Large intestine (tissue), 3 donors: ENCODE data around the gene PEAK1. TPM values are rescaled to one million over a fixed set of nuclear protein-coding genes. Genes with fewer than 3 reads are reported as not detected.
"Not testable (repeated sequence)": the region's sequence is repeated elsewhere in the genome, so short reads cannot be mapped to it uniquely, and the experiment has no call there.

Source experiments
- DNase-seq, 2 donors: peaks; one replicate each; pipeline versions ENCODE4 v3.0.0 to v3.0.0-alpha.2; 2013
- H3K27ac ChIP-seq: one replicate; pipeline ENCODE4 v1.5.1; 2013; ENCODE audit warnings: low read length
- H3K27me3 ChIP-seq: 2 replicates; pipeline ENCODE4 v1.6.1; 2013; ENCODE audit warnings: low read length; ENCODE audit not compliant: control insufficient read depth, insufficient read depth
- H3K36me3 ChIP-seq: 2 replicates; pipeline ENCODE4 v1.6.1; 2013; ENCODE audit warnings: low read length; ENCODE audit not compliant: control insufficient read depth, insufficient read depth
- H3K4me1 ChIP-seq: one replicate; pipeline ENCODE4 v1.6.1; 2013; ENCODE audit warnings: low read length; ENCODE audit not compliant: control insufficient read depth, insufficient read depth
- H3K4me3 ChIP-seq: one replicate; pipeline ENCODE4 v1.5.1; 2013; ENCODE audit warnings: low read length
- H3K9me3 ChIP-seq: one replicate; pipeline ENCODE4 v1.6.1; 2013; ENCODE audit warnings: mild to moderate bottlenecking, low read depth, low read length, moderate library complexity; ENCODE audit not compliant: control insufficient read depth
- WGBS: methylation state at CpG from one replicate; pipeline ENCODE4 v1.1.5; 2013; ENCODE audit warnings: low lambda C conversion rate; ENCODE audit not compliant: insufficient coverage; 5-methylcytosine and 5-hydroxymethylcytosine counted together
- polyA plus RNA-seq: library from polyadenylated mRNA; unstranded; fragments of 120-200 nt; gene quantifications from one replicate; pipeline ENCODE4 v1.2.1, GENCODE V29; 2013

The PEAK1 gene
- polyA plus RNA-seq, 1 donor = 25.7 TPM

- DNase-seq = no peak
- peaks cover 6% of the 10 kb centered on the region for H3K36me3 ChIP-seq
- no peaks in the 10 kb centered on the region for H3K9me3 ChIP-seq
- H3K4me3 ChIP-seq = no peak overlapping the region
- no peak overlapping the region for H3K27ac ChIP-seq
- H3K4me1 ChIP-seq = peaks cover 23% of the 10 kb centered on the region
- 83% methylated on average over 4 of the region's 4 CpGs for WGBS
- no peaks in the 10 kb centered on the region for H3K27me3 ChIP-seq
Observed at GRCh38 chr15:77162872-77163633, 256.9 kb downstream of the PEAK1 start.

- H3K27ac ChIP-seq = peak overlapping the region; percentile 70
- no peak overlapping the region for H3K4me3 ChIP-seq
- no peaks in the 10 kb centered on the region for H3K9me3 ChIP-seq
- peaks cover 23% of the 10 kb centered on the region for H3K4me1 ChIP-seq
- H3K36me3 ChIP-seq = peaks cover 19% of the 10 kb centered on the region
- no CpG with 5 or more reads among the region's 7 CpGs for whole genome bisulfite sequencing
- peak; percentile 64 to 88 for DNase-seq
- H3K27me3 ChIP-seq = no peaks in the 10 kb centered on the region
Observed at GRCh38 chr15:77160562-77161478, 259.1 kb downstream of the PEAK1 start.

GRCh38 chr15:77156000-77156399 lies 263.9 kb downstream of the PEAK1 start:
- no CpG with 5 or more reads among the region's 11 CpGs for WGBS
- not testable (repeated sequence) for H3K4me3 ChIP-seq, H3K27me3 ChIP-seq, DNase-seq, H3K9me3 ChIP-seq, H3K27ac ChIP-seq
- Histone ChIP-seq H3K4me1 (peaks cover 12% of the 10 kb centered on the region), H3K36me3 (peaks cover 19% of the 10 kb centered on the region)

GRCh38 chr15:77148191-77148590 lies 271.7 kb downstream of the PEAK1 start:
- 100% methylated on average over 1 of the region's 2 CpGs for WGBS
- peaks cover 26% of the 10 kb centered on the region for H3K4me1 ChIP-seq
- H3K36me3 ChIP-seq = no peaks in the 10 kb centered on the region
- H3K4me3 ChIP-seq = no peak overlapping the region
- DNase-seq = no peak
- H3K27ac ChIP-seq = no peak overlapping the region
- no peaks in the 10 kb centered on the region for H3K9me3 ChIP-seq
- H3K27me3 ChIP-seq = no peaks in the 10 kb centered on the region

GRCh38 chr15:77145370-77145769 lies 274.5 kb downstream of the PEAK1 start:
- H3K27me3 ChIP-seq = no peaks in the 10 kb centered on the region
- H3K4me1 ChIP-seq = peaks cover 28% of the 10 kb centered on the region
- no CpG with 5 or more reads among the region's 1 CpG for WGBS
- H3K4me3 ChIP-seq = no peak overlapping the region
- peaks cover 3% of the 10 kb centered on the region for H3K36me3 ChIP-seq
- H3K9me3 ChIP-seq = peaks cover 9% of the 10 kb centered on the region
- peak in 1 of 2 donors; percentile 59 for DNase-seq
- H3K27ac ChIP-seq = peak overlapping the region; percentile 95

- no peaks in the 10 kb centered on the region for H3K27me3 ChIP-seq
- no CpG with 5 or more reads among the region's 4 CpGs for WGBS
- no peak for DNase-seq
- peaks cover 3% of the 10 kb centered on the region for H3K36me3 ChIP-seq
- H3K27ac ChIP-seq = peak overlapping the region; percentile 95
- peaks cover 28% of the 10 kb centered on the region for H3K4me1 ChIP-seq
- H3K4me3 ChIP-seq = no peak overlapping the region
- H3K9me3 ChIP-seq = peaks cover 16% of the 10 kb centered on the region
Observed at GRCh38 chr15:77144492-77145070, 275.3 kb downstream of the PEAK1 start.

- 25% methylated on average over 2 of the region's 2 CpGs for WGBS
Observed at GRCh38 chr15:77144026-77144425, 275.9 kb downstream of the PEAK1 start.

GRCh38 chr15:77143616-77144015 lies 276.3 kb downstream of the PEAK1 start:
- Histone ChIP-seq H3K4me1 (peaks cover 28% of the 10 kb centered on the region), H3K9me3 (peaks cover 16% of the 10 kb centered on the region), H3K4me3 (no peak overlapping the region), H3K36me3 (peaks cover 3% of the 10 kb centered on the region), H3K27ac (peak overlapping the region; percentile 95), H3K27me3 (no peaks in the 10 kb centered on the region)
- DNase-seq = no peak

More at GRCh38 chr15:77144026-77144425, 275.9 kb downstream of the PEAK1 start:
- Histone ChIP-seq H3K36me3 (peaks cover 3% of the 10 kb centered on the region), H3K27ac (peak overlapping the region; percentile 95), H3K4me3 (no peak overlapping the region), H3K4me1 (peaks cover 28% of the 10 kb centered on the region), H3K27me3 (no peaks in the 10 kb centered on the region), H3K9me3 (peaks cover 16% of the 10 kb centered on the region)
- peak; percentile 68 to 85 for DNase-seq

DNA sequence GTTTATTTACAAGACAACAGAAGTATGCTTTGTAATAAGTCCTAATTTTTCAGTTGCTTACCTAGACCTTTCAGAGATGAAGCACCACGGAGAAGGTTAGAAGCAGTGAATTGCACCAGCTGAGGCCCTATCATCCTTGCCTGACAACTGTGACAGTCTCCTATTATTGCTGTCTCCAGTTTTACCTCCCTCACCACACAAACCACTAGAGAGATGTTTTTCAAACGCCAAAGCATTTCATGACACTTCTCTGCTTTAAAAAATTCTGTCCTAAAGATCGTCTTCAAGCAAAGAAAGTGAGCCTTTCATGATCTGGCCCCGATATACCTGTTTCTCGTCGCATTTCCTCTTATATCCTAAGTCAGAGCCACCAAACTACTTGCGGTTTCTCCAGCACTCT lies 276.7 kb downstream of the PEAK1 start:
- peaks cover 3% of the 10 kb centered on the region for H3K36me3 ChIP-seq
- H3K9me3 ChIP-seq = peaks cover 16% of the 10 kb centered on the region
- no peak overlapping the region for H3K4me3 ChIP-seq
- no peaks in the 10 kb centered on the region for H3K27me3 ChIP-seq
- 78% methylated on average over 4 of the region's 7 CpGs for WGBS
- H3K4me1 ChIP-seq = peaks cover 28% of the 10 kb centered on the region
- peak overlapping the region; percentile 95 for H3K27ac ChIP-seq
- peak in 1 of 2 donors; percentile 9 for DNase-seq

DNA sequence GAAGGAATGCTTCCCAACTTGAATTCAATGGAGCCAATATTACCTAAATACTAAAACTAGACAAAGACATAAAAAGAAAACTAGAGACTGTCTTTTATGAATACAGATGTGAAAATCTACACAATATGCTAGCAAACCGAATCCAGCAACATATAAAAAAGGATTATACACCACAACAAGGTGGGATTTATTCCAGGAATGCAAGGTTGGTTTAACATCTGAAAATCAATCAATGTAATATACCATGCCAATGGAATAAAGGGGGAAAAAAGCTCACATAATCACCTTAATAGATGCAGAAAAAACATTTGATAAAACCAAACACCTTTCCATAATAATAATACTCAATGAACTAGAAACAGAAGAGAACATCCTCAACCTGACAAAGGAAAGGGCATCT lies 279.7 kb downstream of the PEAK1 start:
- peaks cover 25% of the 10 kb centered on the region for H3K4me1 ChIP-seq
- 100% methylated on average over 1 of the region's 1 CpG for WGBS
- H3K36me3 ChIP-seq = peaks cover 3% of the 10 kb centered on the region
- no peaks in the 10 kb centered on the region for H3K27me3 ChIP-seq
- no peak for DNase-seq
- peaks cover 22% of the 10 kb centered on the region for H3K9me3 ChIP-seq
- no peak overlapping the region for H3K4me3 ChIP-seq
- no peak overlapping the region for H3K27ac ChIP-seq
